Neural progenitor cell (in vitro differentiated cells): ENCODE results near the gene TIGIT.

Experiments
- EZH2 ChIP-seq: fragments of 200-600 bp; sonication (generic); IDR thresholded peaks from 2 replicates; pipeline ENCODE4 v1.6.1; 2017; ENCODE audit warnings: antibody characterized with exemption, mild to moderate bottlenecking, moderate library complexity
- EZH2phosphoT487 ChIP-seq: fragments of 200-600 bp; sonication (generic); IDR thresholded peaks from 2 replicates; pipeline ENCODE4 v1.6.1; 2017; ENCODE audit warnings: antibody characterized with exemption
- TF ChIP-seq, protein P1 (sequence below): fragments of 200-600 bp; sonication (generic); IDR thresholded peaks from 2 replicates; pipeline ENCODE4 v1.5.1; 2017; ENCODE audit warnings: antibody characterized with exemption, mild to moderate bottlenecking

DNA sequence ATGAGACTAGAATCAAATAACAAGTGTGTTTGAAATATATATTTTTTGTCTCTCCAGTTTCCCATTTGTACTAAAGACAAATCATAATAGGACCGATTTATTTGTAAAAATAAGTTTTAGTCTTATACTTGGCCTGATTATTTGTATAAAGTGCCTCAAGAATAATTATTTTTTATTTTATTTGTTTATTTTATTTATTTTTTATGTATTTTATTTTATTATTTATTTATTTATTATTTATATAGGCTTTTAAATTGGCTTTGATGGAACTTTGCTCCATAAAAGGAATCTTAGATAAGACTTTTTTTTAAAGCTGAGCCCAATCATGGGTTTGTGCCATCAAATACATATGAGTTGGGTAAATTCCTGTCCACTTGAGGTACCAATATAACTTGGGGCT, 34.3 kb upstream of the TIGIT start:
- TF ChIP-seq, protein P1, sequence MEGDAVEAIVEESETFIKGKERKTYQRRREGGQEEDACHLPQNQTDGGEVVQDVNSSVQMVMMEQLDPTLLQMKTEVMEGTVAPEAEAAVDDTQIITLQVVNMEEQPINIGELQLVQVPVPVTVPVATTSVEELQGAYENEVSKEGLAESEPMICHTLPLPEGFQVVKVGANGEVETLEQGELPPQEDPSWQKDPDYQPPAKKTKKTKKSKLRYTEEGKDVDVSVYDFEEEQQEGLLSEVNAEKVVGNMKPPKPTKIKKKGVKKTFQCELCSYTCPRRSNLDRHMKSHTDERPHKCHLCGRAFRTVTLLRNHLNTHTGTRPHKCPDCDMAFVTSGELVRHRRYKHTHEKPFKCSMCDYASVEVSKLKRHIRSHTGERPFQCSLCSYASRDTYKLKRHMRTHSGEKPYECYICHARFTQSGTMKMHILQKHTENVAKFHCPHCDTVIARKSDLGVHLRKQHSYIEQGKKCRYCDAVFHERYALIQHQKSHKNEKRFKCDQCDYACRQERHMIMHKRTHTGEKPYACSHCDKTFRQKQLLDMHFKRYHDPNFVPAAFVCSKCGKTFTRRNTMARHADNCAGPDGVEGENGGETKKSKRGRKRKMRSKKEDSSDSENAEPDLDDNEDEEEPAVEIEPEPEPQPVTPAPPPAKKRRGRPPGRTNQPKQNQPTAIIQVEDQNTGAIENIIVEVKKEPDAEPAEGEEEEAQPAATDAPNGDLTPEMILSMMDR = no peak
- no peak for TF ChIP-seq EZH2
- no peak for TF ChIP-seq EZH2phosphoT487
